Measurements from ENCODE around the gene CRB2.

Gene CRB2

GRCh38 chr9:123348317-123348992 lies 7.5 kb upstream of the CRB2 start:
- no peak for TF ChIP-seq CTCF (IDR thresholded peaks at IDR 0.05; ENCODE audit: low read depth, low read length)
- H3K4me3 ChIP-seq (ENCODE audit: low read depth, low read length) = no peak overlapping the region

GRCh38 chr9:123349033-123349432 lies 7.0 kb upstream of the CRB2 start:
- H3K4me3 ChIP-seq (ENCODE audit: low read depth, low read length) = no peak overlapping the region
- no peak for TF ChIP-seq CTCF (IDR thresholded peaks at IDR 0.05; ENCODE audit: low read depth, low read length)

GRCh38 chr9:123349691-123350480 lies 6.1 kb upstream of the CRB2 start:
- H3K4me3 ChIP-seq (ENCODE audit: low read depth, low read length) = no peak overlapping the region
- peak; percentile 97 for TF ChIP-seq CTCF (IDR thresholded peaks at IDR 0.05; ENCODE audit: low read depth, low read length)

- no peak overlapping the region for H3K4me3 ChIP-seq (ENCODE audit: low read depth, low read length)
- TF ChIP-seq CTCF (IDR thresholded peaks at IDR 0.05; ENCODE audit: low read depth, low read length) = no peak
Measured at GRCh38 chr9:123350590-123351310, 5.2 kb upstream of the CRB2 start.

- no peak for TF ChIP-seq CTCF (IDR thresholded peaks at IDR 0.05; ENCODE audit: low read depth, low read length)
- H3K4me3 ChIP-seq (ENCODE audit: low read depth, low read length) = no peak overlapping the region
Measured at GRCh38 chr9:123353041-123353440, 3.0 kb upstream of the CRB2 start.

GRCh38 chr9:123353984-123354591 lies 1.9 kb upstream of the CRB2 start:
- TF ChIP-seq CTCF (IDR thresholded peaks at IDR 0.05; ENCODE audit: low read depth, low read length) = peak; percentile 84
- no peak overlapping the region for H3K4me3 ChIP-seq (ENCODE audit: low read depth, low read length)
